ENCODE data around the gene PROZ.

The PROZ gene

DNA sequence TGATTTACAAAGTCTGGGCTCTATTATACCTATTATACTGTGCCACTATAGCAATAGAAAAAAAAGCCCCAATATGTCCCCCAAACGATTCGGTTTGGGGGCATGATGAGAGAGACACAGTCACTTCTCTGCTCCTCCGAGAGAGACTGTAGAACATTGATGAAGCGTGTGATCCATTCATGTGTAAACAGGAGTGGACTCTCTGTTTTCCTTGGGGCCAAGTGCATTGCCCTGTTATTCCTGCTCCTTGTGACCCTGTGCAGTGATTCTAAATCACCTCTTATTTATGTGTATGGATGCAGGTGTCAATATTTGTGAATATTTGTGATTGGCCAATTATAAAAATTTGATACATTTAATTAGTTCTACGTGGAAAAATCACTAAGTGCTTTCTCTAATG, 18.9 kb upstream of the PROZ start:
- no peak for DNase-seq

DNA sequence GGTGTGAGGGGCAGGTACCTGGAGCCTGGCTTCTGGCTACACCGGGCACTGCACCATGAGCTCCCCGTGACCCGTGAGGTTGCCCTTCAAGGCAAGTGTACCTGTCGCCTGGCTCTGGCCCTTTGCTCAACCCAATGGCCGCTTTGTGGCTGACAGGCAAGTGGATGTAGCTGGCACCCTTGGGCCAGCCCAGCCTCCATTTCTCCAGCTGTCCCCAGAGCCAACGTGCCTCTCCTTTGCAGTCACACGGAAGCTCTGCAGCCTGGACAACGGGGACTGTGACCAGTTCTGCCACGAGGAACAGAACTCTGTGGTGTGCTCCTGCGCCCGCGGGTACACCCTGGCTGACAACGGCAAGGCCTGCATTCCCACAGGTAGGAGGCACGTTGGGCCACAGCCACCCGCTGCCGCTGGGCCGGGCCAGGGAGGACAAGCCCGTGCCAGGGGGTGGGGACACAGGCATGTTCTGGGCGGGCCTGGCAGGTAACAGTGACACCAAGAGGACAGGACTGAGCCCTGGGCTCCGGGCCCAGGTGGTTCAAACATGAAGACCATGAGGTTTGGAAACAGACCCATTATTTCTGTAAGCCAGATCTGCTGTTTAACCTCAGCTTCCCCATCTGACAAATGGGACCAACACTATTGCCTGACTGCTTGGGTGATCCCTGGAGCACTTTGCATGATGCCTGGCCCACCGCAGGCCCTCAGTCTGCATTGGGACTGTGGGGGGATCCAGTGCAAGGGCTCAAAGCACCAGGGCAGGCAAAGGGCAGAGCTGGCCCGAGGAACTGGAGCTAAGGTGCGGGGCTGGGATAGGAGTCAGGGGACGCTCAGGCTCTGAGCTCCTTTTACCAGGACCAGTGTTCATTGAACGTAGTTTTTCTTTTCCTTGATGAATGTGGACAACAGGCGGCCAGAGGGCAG, 17.5 kb upstream of the PROZ start:
- no peak for DNase-seq

DNA sequence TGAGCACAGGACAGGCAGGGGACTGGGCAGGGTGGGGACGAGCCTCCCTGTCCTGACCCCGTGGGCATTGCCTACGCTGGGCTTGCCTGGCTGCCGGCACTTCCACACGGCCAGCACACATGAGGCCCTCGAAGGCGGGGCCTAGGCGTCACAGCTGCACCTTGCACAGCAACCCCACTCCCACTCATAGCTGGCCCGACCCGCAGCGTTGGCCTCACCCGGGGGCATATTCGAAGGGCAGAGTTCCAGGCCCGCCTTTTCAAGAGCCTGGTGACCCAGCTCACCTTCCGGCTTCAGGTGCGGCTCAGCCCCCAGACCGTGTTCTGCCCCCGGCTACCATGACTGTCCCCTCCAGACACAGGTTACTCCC, 16.9 kb upstream of the PROZ start:
- DNase-seq, result no peak

DNA sequence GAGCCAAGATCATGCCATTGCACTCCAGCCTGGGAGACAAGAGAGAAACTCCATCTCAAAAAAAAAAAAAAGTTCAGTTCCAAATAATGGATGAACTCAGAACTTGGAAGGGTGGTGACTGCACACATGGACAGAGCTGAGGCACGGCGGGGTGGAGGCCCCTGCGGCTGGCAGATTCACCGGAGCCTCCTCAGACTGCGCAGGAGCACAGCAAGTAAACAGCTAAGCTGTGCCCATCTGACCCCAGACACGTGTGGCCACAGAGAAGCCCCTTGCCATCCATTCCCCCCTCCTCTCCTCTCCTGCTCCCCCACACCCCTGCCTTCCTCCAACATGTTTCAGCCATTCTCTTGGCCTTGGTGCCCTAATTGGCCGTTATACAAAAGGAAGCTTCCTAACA, 15.6 kb upstream of the PROZ start:
- DNase-seq, result no peak

DNA sequence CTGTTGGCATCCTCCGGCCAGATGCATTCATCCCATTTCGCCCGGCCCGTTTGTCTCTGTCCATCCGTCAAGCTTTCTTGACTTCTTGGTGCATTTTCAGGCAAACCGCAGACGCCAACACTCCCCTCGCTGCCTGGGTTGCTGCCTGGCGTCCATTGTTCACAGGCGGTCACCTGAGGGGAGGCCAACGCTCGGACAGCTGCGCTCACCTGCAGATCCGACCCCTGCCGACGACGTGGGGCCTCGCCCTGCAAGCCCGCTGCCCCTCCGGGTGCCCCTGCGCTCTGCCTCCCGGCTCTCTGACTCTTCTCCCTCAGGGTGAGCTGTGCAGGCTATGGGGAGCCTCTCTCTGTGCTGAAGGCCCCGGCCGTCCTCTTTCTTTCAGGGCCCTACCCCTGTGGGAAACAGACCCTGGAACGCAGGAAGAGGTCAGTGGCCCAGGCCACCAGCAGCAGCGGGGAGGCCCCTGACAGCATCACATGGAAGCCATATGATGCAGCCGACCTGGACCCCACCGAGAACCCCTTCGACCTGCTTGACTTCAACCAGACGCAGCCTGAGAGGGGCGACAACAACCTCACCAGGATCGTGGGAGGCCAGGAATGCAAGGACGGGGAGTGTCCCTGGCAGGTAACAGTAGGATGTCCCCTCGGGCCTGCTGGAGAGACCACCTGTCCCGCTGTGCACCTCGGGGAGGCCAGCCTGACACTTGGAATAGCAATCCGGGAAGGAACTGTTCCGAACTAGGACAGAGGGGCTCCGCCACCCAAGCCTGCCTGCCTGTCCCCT, 14.8 kb upstream of the PROZ start:
- no peak for DNase-seq

DNA sequence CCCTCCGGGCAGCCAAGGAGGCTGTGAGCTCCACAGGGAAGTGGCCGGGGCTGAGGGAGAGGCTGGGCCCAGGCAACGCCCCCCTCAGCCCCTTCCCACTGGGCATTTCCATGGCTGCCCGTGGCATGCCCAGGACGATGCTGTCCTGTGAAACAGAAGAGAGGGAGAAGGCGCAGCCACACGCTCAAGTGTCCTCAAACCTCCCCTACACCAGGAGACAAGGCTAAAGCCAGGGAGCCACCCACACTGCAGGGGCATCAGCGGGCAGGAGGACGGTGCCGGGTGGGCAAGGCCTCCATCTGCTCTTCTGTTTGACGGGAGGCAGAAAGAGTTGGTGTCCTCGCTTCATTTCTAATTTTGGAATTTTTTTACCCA, 14.2 kb upstream of the PROZ start:
- no peak for DNase-seq

DNA sequence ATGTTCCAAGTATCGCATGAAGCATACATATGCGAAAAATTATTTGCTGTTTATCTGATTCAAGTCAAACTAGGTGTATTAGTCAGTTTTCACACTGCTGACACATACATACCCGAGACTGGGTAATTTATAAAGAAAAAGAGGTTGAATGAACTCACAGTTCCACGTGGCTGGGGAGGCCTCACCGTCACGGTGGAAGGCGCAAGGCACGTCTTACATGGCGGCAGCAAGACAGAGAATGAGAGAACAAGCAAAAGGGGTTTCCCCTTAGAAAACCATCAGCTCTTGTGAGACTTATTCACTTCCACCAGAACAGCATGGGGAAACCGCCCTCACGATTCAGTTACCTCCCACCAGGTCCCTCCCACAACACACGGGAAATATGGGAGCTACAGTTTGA, 13.0 kb upstream of the PROZ start:
- no peak for DNase-seq

DNA sequence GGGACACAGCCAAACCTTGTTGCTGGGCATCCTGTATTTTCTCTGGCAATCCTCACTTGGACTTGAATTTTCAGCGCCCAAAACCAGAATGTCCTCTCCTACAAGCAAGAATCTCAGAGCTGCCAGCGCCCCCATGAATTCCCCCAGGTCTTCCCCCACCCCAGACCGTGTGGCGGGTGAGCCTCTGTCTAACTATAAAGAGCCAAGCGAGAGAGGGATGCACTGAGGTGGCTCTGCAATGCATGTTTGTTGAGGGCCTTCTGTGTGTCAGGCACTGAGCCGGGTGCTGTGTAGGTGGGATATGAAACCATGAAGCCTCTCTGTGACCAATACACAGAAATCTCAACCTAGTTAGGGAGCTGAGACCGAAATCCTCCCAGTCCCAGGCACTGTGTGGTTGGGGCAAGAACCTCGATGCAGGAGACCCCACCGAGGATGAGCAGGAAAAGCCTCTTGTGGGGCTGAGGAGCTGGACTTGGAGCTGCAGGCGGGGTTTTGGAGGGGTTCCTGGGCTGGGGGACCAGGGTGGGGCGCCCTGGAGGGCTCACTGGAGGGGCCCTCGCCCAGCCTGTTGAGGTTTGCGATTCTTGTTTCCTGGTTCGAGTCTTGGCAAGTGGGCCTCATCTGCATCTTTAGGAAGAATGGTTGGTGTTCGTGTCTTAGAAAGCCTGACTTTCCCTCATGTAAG, 12.4 kb upstream of the PROZ start:
- no peak for DNase-seq

DNA sequence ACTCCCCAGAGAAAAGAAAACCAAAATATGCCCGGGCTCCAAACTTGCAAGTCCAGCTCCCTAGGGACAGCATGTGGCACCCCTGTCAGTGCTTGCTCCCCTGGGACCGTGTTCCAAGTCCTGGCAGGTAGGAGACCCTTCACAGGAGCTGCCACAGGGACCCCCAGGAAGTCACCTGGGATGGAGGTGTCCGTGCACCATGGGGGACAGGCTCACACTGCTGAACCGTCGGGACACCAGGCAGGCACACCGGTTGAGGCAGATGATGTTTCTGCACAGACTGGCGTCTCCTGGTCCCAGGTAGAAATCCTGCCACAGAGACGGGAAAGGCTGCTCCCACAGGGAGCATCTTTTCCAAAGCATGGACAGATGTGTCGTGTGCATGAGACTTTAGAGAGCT, 11.7 kb upstream of the PROZ start:
- no peak for DNase-seq

DNA sequence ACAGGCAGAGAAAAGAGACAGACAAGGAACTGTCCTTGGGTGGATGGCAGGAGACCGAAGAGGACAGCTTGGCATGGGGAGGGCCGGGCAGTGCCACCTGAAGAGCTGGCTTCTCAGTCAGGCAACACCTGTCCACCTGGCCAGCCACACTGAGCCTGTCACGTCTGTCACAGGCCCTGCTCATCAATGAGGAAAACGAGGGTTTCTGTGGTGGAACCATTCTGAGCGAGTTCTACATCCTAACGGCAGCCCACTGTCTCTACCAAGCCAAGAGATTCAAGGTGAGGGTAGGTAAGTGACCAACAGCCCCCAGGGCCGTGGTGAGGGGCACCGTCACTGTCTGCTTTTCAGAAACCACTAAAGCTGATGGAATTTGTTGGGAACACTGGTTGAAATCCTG, 11.2 kb upstream of the PROZ start:
- no peak for DNase-seq

DNA sequence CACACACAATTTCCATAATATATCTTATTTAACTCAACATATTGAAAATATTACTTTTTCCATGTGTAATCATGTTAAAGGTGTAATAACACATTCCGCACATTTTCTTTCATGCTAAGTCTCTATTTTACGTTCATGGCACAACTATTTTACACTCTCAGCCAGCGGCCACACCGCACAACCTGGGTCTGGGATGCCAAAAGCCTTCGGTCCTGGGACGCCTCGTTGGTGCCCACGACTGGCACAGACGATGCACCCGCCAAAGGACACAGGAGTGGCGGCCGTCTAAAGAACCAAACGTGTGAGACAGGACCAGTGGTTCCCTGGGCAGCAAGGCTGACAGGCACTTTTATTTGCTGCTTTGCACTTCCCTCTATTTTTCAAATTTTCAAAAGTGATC, 10.0 kb upstream of the PROZ start:
- no peak for DNase-seq

DNA sequence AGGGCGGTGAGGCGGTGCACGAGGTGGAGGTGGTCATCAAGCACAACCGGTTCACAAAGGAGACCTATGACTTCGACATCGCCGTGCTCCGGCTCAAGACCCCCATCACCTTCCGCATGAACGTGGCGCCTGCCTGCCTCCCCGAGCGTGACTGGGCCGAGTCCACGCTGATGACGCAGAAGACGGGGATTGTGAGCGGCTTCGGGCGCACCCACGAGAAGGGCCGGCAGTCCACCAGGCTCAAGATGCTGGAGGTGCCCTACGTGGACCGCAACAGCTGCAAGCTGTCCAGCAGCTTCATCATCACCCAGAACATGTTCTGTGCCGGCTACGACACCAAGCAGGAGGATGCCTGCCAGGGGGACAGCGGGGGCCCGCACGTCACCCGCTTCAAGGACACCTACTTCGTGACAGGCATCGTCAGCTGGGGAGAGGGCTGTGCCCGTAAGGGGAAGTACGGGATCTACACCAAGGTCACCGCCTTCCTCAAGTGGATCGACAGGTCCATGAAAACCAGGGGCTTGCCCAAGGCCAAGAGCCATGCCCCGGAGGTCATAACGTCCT, 9.4 kb upstream of the PROZ start:
- no peak for DNase-seq

DNA sequence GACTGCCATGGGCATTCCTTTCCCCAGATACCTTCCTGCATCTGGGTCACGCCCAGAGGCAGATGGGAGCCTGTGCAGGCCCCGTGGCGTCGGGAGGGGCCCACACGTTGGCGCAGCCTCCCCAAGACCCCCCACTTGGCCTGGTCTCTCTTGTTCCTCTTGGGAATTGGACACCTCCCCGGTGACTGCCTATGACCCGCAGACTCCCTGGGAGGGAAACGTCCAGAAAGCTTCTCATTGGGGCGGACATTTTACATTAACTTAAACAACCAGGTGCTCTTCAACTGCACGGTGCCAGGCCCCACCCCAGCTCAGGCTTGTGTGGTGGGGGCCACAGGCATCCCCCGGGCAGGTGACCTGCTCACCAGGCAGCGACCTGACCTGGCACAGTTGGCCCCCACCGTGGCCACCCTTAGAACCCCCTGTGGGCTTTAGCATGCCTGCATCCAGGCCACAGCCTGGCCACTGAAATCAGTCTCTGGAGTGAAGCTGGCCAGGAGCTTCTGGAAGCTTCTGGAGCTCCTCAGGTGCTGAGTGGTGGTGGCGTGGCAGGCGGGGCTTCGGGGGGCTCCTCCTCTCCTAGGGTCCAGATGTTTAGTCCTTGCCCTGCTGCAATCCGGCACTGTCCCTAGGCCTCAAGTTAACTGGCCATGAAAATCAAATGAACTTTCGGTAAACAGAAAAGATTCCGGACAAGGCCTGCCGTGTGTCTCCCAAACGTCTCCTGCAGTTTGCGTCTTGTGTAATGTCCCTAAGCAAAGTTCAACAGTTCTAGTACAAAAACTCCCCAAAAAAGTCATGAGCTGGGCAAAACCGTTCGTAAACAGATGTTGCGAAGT, 8.5 kb upstream of the PROZ start:
- DNase-seq, result no peak

DNA sequence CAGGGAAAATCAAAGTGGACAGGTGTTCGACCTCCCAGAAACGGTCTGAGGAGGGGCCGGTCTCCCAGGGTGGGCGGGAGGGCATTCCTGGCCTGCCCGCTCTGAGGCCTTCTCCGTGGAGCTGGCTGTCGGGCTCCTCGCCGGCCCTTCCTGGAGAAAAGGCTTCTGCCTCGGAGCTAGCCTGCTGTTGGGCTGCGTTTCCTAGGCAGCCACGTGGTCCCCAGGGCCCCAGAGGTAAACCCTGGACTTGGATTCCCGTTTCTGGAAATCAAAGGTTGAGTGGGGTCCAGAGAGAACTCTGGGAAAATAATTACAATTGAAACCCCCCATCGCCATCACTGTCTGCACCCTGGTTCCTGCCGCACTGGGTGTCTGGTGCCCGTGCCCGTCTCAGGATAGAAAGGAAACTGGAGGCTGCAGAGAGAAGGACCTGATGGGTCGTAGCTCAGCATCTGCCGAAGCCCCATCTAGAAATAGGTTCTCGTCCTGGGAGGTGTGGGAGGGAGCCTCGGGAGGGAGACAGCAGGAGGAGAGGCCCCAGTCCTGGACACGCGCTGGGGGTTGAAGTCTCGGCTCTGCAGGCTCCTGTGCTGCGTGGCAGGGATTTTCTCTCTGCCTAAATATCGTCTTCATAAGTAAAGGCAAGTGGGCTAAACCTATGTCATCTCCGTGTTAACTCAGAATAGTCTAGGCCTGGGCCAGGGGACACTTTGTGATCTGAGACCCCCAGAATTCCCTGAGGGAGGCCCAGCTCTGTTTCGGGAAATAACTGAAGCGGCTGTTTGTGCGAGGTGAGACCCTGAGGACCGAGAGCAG, 7.7 kb upstream of the PROZ start:
- no peak for DNase-seq

DNA sequence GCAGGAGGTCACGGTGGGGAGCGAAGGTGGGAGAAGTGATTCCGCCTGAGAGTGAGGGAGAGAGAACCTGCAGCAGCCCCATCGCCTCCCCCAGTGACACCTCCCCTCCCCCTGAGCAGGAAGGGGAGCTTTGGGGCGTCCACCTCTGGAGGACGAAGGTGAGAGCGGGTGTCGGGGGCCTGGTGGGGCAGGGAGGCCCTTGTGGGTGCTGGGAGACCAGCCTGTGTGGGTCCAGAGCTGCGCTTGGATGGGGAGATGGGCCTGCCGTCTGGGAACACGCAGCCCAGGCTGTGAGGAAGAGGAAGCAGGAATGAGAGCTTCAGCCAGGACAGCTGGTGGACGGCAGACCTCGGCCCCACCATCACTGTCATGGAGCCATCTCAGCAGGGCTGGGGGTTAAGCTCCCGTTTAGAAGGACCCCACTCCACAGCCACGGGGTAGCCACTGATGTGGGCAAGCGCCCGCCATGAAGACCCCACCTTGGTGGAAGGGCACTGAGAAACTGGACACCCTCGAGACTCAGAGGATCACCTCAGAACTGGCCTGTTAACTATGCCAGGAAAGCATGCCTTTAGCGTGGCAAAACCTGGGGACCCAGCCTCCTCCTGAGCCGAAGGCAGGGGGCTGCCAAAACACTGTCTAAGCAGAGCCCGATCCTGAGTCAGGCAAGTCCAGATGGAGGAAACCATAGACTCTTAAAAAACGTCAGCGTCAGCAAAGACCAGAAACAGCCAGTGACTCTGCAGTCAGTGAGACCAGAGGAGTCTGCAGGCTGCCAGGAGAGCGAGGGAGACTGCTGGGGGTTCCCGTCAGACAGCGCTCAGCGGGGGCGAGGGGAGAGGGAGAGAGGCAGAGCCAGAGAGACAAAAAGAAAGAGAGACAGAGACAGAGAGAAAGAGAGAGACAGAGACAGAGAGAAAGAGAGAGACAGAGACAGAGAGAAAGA, 6.4 kb upstream of the PROZ start:
- DNase-seq, result peak in 1 of 56 donors; percentile 27

DNA sequence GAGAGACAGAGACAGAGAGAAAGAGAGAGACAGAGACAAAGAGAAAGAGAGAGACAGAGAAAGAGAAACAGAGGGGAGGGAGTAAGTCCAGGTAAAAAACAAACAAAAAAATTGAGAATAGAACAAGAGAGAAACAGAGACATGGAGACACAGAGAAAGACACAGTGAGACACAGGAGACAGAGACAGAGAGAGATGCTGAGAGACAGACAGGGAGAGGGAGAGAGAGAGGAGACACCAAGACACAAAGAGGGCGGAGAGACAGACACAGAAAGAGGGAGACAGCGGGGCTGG, 5.8 kb upstream of the PROZ start:
- no peak for DNase-seq

DNA sequence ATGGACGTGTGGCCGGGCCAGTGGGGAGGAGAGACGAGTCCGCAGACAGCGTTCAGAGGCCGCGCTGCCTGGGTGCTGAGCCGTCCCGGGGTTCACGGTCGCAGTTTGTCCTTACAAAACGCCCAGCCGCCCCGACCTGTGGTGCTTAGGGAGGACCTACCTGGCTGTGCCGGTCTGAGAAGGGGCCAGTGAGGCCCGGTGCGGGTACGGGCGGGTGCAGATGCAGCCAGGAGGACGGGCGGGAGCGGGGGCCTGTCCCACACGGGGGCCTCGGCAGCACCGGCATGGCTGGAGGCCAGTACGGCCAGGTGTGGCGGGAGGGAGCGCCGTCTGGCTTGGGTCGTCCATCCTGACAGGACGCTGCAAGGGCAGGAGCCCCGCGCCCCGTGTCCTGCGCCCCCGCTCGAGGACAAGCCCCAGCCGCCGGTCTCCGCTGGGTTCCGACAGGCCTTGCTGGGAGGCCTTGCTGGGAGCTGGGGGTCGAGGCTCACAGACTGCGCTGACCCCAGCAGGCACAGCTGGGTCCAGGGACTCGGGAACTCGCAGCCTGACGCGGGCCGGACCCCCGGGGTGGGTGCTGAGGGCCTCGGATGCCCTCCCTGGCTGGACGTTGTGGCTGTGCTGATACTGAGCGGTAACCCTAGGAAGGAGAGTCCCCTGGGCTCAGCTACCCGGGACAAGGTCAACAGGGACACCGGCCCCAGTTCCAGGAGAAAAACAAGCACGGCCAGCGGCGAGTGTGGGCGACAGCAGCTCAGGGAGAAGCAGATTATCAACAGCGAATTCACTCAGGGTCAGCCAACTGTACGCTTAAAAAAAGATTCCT, 5.3 kb upstream of the PROZ start:
- peak in 22 of 56 donors; percentile 31 to 66 (median 52) for DNase-seq

Data from nucleus accumbens (tissue), 56 donors.